GM12878 (cell line): ENCODE data around the gene VEGFB. TPM values are rescaled to one million over a fixed set of nuclear protein-coding genes. Genes with fewer than 3 reads are reported as not detected.

Source experiments
- ASH2L ChIP-seq: fragments of 300-600, 200-600 bp; sonication (generic); IDR thresholded peaks from 2 replicates; pipeline ENCODE4 v1.6.1; 2017; ENCODE audit warnings: low read depth, mild to moderate bottlenecking, borderline replicate concordance
- BHLHE40 ChIP-seq, 2 experiments: fragments of 450-650 bp in 1 of 2; IDR thresholded peaks; 2 replicates each; pipeline ENCODE4 v1.6.1; 2011 to 2017; ENCODE audit warnings: low read depth in 2 of 2, borderline replicate concordance in 1 of 2, improper control_type of control experiment in 1 of 2, low read length in 1 of 2, mild to moderate bottlenecking in 1 of 2
- BRCA1 ChIP-seq: IDR thresholded peaks from 2 replicates; pipeline ENCODE4 v1.6.1; 2011; ENCODE audit warnings: low read depth, low read length, improper control_type of control experiment
- CTCF ChIP-seq, 3 experiments: IDR thresholded peaks in 2 of 3; conservative IDR thresholded peaks in 1 of 3; 2 replicates each; pipeline ENCODE4 v1.5.1; 2011; ENCODE audit warnings: low read depth in 3 of 3, low read length in 3 of 3, mild to moderate bottlenecking in 3 of 3, control low read depth in 2 of 3, moderate library complexity in 2 of 3, inconsistent platforms in 1 of 3, mixed read lengths in 1 of 3; ENCODE audit not compliant: control insufficient read depth in 2 of 3, insufficient read depth in 1 of 3; ENCODE audit errors: extremely low read depth in 1 of 3
- ESRRA ChIP-seq: IDR thresholded peaks from 2 replicates; pipeline ENCODE4 v1.6.1; 2012; ENCODE audit warnings: mild to moderate bottlenecking, low read length, improper control_type of control experiment
- ETV6 ChIP-seq, 2 experiments: fragments of 450-650 bp in 1 of 2; IDR thresholded peaks in 1 of 2; conservative IDR thresholded peaks in 1 of 2; 2 replicates each; pipeline ENCODE4 v1.6.1; 2014; ENCODE audit warnings: antibody characterized with exemption in 1 of 2, borderline replicate concordance in 1 of 2, low read depth in 1 of 2, mild to moderate bottlenecking in 1 of 2, moderate library complexity in 1 of 2
- GATAD2B ChIP-seq: fragments of 450-650 bp; conservative IDR thresholded peaks from 2 replicates; pipeline ENCODE4 v1.6.1; 2017; ENCODE audit warnings: low read depth, mild to moderate bottlenecking, moderate library complexity
- HDAC2 ChIP-seq: fragments of 200-600 bp; sonication (generic); IDR thresholded peaks from 2 replicates; pipeline ENCODE4 v1.6.1; 2017
- HDGF ChIP-seq: fragments of 450-650 bp; IDR thresholded peaks from 2 replicates; pipeline ENCODE4 v1.6.1; 2016; ENCODE audit warnings: antibody characterized with exemption
- IKZF1 ChIP-seq: fragments of 450-650 bp; conservative IDR thresholded peaks from 2 replicates; pipeline ENCODE4 v1.6.1; 2017; ENCODE audit warnings: antibody characterized with exemption, mild to moderate bottlenecking
- IKZF2 ChIP-seq, 2 experiments: fragments of 450-650 bp; IDR thresholded peaks; 2 replicates each; pipeline ENCODE4 v1.6.1; 2017; ENCODE audit warnings: mild to moderate bottlenecking in 2 of 2, moderate library complexity in 2 of 2
- NFXL1 ChIP-seq: fragments of 450-650 bp; IDR thresholded peaks from 2 replicates; pipeline ENCODE4 v1.6.1; 2017; ENCODE audit warnings: antibody characterized with exemption, mild to moderate bottlenecking, borderline replicate concordance
- NR2C2 ChIP-seq: IDR thresholded peaks from 2 replicates; pipeline ENCODE4 v1.6.1; 2011; ENCODE audit warnings: borderline replicate concordance, low read depth; ENCODE audit not compliant: control insufficient read depth, insufficient read length
- PAX5 ChIP-seq: IDR thresholded peaks from 2 replicates; pipeline ENCODE4 v1.6.1; 2011; ENCODE audit warnings: low read depth, low read length, borderline replicate concordance
- RBBP5 ChIP-seq: fragments of 200-600 bp; sonication (generic); conservative IDR thresholded peaks from 2 replicates; pipeline ENCODE4 v1.6.1; 2016
- RCOR1 ChIP-seq: conservative IDR thresholded peaks from 2 replicates; pipeline ENCODE4 v1.6.1; 2012; ENCODE audit warnings: low read depth, low read length, improper control_type of control experiment
- SRF ChIP-seq, 2 experiments: IDR thresholded peaks; 2 replicates each; pipeline ENCODE4 v1.6.1; 2011; ENCODE audit warnings: low read depth in 2 of 2, low read length in 2 of 2, mild to moderate bottlenecking in 1 of 2, moderate library complexity in 1 of 2
- STAT3 ChIP-seq: IDR thresholded peaks from 2 replicates; pipeline ENCODE4 v1.6.1; 2011; ENCODE audit warnings: low read depth, low read length, improper control_type of control experiment
- TBL1XR1 ChIP-seq: IDR thresholded peaks from 2 replicates; pipeline ENCODE4 v1.6.1; 2012; ENCODE audit warnings: low read depth, low read length, improper control_type of control experiment
- USF1 ChIP-seq: IDR thresholded peaks from 2 replicates; pipeline ENCODE4 v1.6.1; 2011; ENCODE audit warnings: borderline replicate concordance, low read depth, mild to moderate bottlenecking, moderate library complexity, mixed read lengths, low read length; ENCODE audit not compliant: insufficient read depth; ENCODE audit errors: extremely low read length
- WRNIP1 ChIP-seq: IDR thresholded peaks from 2 replicates; pipeline ENCODE4 v1.6.1; 2011; ENCODE audit warnings: low read depth, low read length, improper control_type of control experiment, borderline replicate concordance
- ZBED1 ChIP-seq: IDR thresholded peaks from 2 replicates; pipeline ENCODE4 v1.6.1; 2016; ENCODE audit warnings: borderline replicate concordance
- ZBTB11 ChIP-seq: fragments of 450-650 bp; formaldehyde crosslinking; IDR thresholded peaks from 2 replicates; pipeline ENCODE4 v1.5.0; 2022; ENCODE audit warnings: mild to moderate bottlenecking, missing genetic modification characterization
- ZNF207 ChIP-seq: fragments of 450-650 bp; IDR thresholded peaks from 2 replicates; pipeline ENCODE4 v1.6.1; 2014; ENCODE audit warnings: antibody characterized with exemption, mild to moderate bottlenecking, borderline replicate concordance
- polyA plus RNA-seq, 11 experiments: library from polyadenylated mRNA; depleted of rRNA in 4 of 11; unstranded in 6 of 11; stranded (reverse) in 5 of 11; fragments of >200 nt; fragmentation: Nextera tagmentation in 4 of 11; fragmentation: Illumina TruSeq in 1 of 11; extraction: Ambion mirVana in 4 of 11; extraction: Trizol in 1 of 11; gene quantifications; 1 replicate in 1 of 11; 2 replicates in 10 of 11; pipeline versions ENCODE4 v1.2.1 to v1.2.3, GENCODE V29; 2011 to 2016; ENCODE audit warnings: inconsistent platforms in 2 of 11, missing spikeins in 2 of 11, low read depth in 1 of 11
- total RNA-seq, 4 experiments: library from RNA; depleted of rRNA in 3 of 4; stranded (reverse); fragments of >200 nt in 3 of 4; fragmentation: Illumina TruSeq in 1 of 4; extraction: Trizol in 1 of 4; gene quantifications; 2 replicates each; pipeline versions ENCODE4 v1.2.1 to v1.2.3, GENCODE V29; 2013 to 2021

The VEGFB gene
- total and polyA plus RNA-seq, 10 of the 15 experiments (the other 5 are each of a cell fraction or from before 2014, with no cell fraction given): 7.0 to 75.8 (median 20.3) TPM

- TF ChIP-seq ZBTB11 (CRISPR knock-in tag) (no peak), HDGF (no peak), TBL1XR1 (peak; percentile 95; the same call in 1 of the 2 replicates), NFXL1 (no peak), GATAD2B (peak; percentile 94), CTCF (IDR thresholded peaks at IDR 0.05 in 2 of 3, conservative IDR thresholded peaks at IDR 0.05 in 1 of 3; ENCODE audit: control insufficient read depth in 2 of 3, extremely low read depth in 1 of 3, insufficient read depth in 1 of 3, low read depth in 3 of 3, low read length in 3 of 3) (no peak), RBBP5 (no peak), IKZF1 (peak; percentile 87), BHLHE40 (IDR thresholded peaks at IDR 0.05; ENCODE audit: borderline replicate concordance in 1 of 2, low read depth in 2 of 2, low read length in 1 of 2) (peak in 1 of 2 experiments; percentile 61; a peak in 2 of 4 replicates), HDAC2 (no peak), WRNIP1 (no peak), ASH2L (no peak), SRF (IDR thresholded peaks at IDR 0.05; ENCODE audit: low read depth in 2 of 2, low read length in 2 of 2) (0 out of 4 replicates have a peak, but pooled peaks of 1 of the 2 experiments have one; percentile 4), ETV6 (conservative IDR thresholded peaks at IDR 0.05 in 1 of 2, IDR thresholded peaks at IDR 0.05 in 1 of 2; ENCODE audit: borderline replicate concordance in 1 of 2, low read depth in 1 of 2) (0 out of 4 replicates have a peak, but pooled peaks of 1 of the 2 experiments have one; percentile 20), ESRRA (no peak), NR2C2 (no peak), USF1 (no peak), IKZF2 (IDR thresholded peaks at IDR 0.05) (peak; percentile 38 to 42; a peak in 1 of 4 replicates), ZNF207 (peak; percentile 15; the same call in 1 of the 2 replicates), ZBED1 (no peak), RCOR1 (no peak), PAX5 (0 out of 2 replicates have a peak, but pooled peaks have one; percentile 17), BRCA1 (no peak), STAT3 (no peak)
Measured at GRCh38 chr11:64284962-64285884, 50.8 kb downstream of the VEGFB start, which contains the start of gene GPR137 (continued).
